HG02798 (cell line): Measurements from ENCODE around the gene NPB.

Experiments
- ATAC-seq: cut with Tn5 transposase; IDR thresholded peaks from one replicate; pipeline ENCODE4 v1.9.1; 2021; ENCODE audit warnings: mild to moderate bottlenecking; ENCODE audit not compliant: unreplicated experiment, poor library complexity

The NPB gene

GRCh38 chr17:81909966-81910839 is 8.2 kb downstream of the NPB start:
- ATAC-seq = no peak

GRCh38 chr17:81910840-81911276 is 8.8 kb downstream of the NPB start:
- ATAC-seq = peak; percentile 34

- peak; percentile 84 for ATAC-seq
Observed at GRCh38 chr17:81911277-81911961, 9.4 kb downstream of the NPB start, which contains the start of gene PCYT2. TSS of gene PCYT2 (minus strand) at chr17:81911399. CDS start at chr17:81911355, 44 bp downstream.

GRCh38 chr17:81911969-81912368 is 9.9 kb downstream of the NPB start:
- no peak for ATAC-seq

GRCh38 chr17:81912441-81913309 is 10.6 kb downstream of the NPB start:
- no peak for ATAC-seq

- ATAC-seq = no peak
Observed at GRCh38 chr17:81913394-81914102, 11.5 kb downstream of the NPB start.

GRCh38 chr17:81914103-81914850 is 12.2 kb downstream of the NPB start:
- ATAC-seq = no peak

- ATAC-seq = no peak
Observed at GRCh38 chr17:81915331-81915730, 13.3 kb downstream of the NPB start.

GRCh38 chr17:81916234-81917001 is 14.4 kb downstream of the NPB start:
- ATAC-seq = no peak

GRCh38 chr17:81917565-81918332 is 15.7 kb downstream of the NPB start, which contains the start of gene SIRT7:
TSS of gene SIRT7 (minus strand) at chr17:81918176. CDS start at chr17:81918131, 45 bp downstream.
- peak; percentile 81 for ATAC-seq

- ATAC-seq = peak; percentile 20
Observed at GRCh38 chr17:81918333-81918669, 16.3 kb downstream of the NPB start.

GRCh38 chr17:81918832-81919545 is 17.0 kb downstream of the NPB start:
- no peak for ATAC-seq

- no peak for ATAC-seq
Observed at GRCh38 chr17:81920612-81921536, 18.8 kb downstream of the NPB start.

GRCh38 chr17:81921537-81921862 is 19.5 kb downstream of the NPB start:
- no peak for ATAC-seq

GRCh38 chr17:81921996-81922565 is 20.0 kb downstream of the NPB start:
- ATAC-seq = no peak
